NCI-H146 (cell line): ENCODE results near the gene ZBED2.
A peak's percentile ranks its signal among the peaks of the same experiment; 100 is the strongest.

Experiments
- DNase-seq: peaks from one replicate; lab custom pipeline; 2025; lab: John Stamatoyannopoulos, UW

Gene ZBED2

GRCh38 chr3:111571282-111571681 lies 23.9 kb downstream of the ZBED2 start:
- no peak for DNase-seq

- DNase-seq = no peak
Measured at GRCh38 chr3:111570404-111571030, 24.6 kb downstream of the ZBED2 start.

GRCh38 chr3:111568911-111569310 lies 26.2 kb downstream of the ZBED2 start:
- DNase-seq = no peak

- DNase-seq = no peak
Measured at GRCh38 chr3:111568355-111568754, 26.8 kb downstream of the ZBED2 start.

- DNase-seq = no peak
Measured at GRCh38 chr3:111566844-111567243, 28.3 kb downstream of the ZBED2 start.

GRCh38 chr3:111561902-111562301 lies 33.2 kb downstream of the ZBED2 start:
- DNase-seq = peak; percentile 58

- DNase-seq = no peak
Measured at GRCh38 chr3:111548756-111549155, 46.4 kb downstream of the ZBED2 start.

GRCh38 chr3:111548092-111548491 lies 47.1 kb downstream of the ZBED2 start:
- no peak for DNase-seq

GRCh38 chr3:111547631-111548030 lies 47.5 kb downstream of the ZBED2 start:
- no peak for DNase-seq

- no peak for DNase-seq
Measured at GRCh38 chr3:111545349-111545748, 49.8 kb downstream of the ZBED2 start.
